Activated T-helper 2 cell treated with anti-CD3 and anti-CD28 coated beads, Interferon-gamma antibody, Interleukin-2, Interleukin-4, amounts not matched to agents 10 μg/mL and 5 μg/mL and 100 μg/mL, durations not matched to agents 14 hours and 24 hours and 36 hours (primary cell): Measurements from ENCODE around the gene ABHD2. TPM values are rescaled to one million over a fixed set of nuclear protein-coding genes. Genes with fewer than 3 reads are reported as not detected.

Source experiments
- DNase-seq: peaks from one replicate; pipeline ENCODE4 v3.0.0; 2021; ENCODE audit warnings: low spot score
- H3K27ac Mint-ChIP-seq: one replicate; pipeline ENCODE4 v1.8.0; 2021; ENCODE audit warnings: mixed read lengths
- H3K27me3 Mint-ChIP-seq: one replicate; pipeline ENCODE4 v1.8.0; 2021; ENCODE audit warnings: low read depth, mixed read lengths
- H3K36me3 Mint-ChIP-seq: one replicate; pipeline ENCODE4 v1.8.0; 2021; ENCODE audit warnings: low read depth, mixed read lengths
- H3K4me1 Mint-ChIP-seq: one replicate; pipeline ENCODE4 v1.8.0; 2021; ENCODE audit warnings: low read depth, mixed read lengths
- H3K4me3 Mint-ChIP-seq: one replicate; pipeline ENCODE4 v1.8.0; 2021; ENCODE audit warnings: low read depth, mild to moderate bottlenecking, moderate library complexity, mixed read lengths
- H3K9me3 Mint-ChIP-seq: one replicate; pipeline ENCODE4 v1.8.0; 2021; ENCODE audit warnings: mixed read lengths
- intact Hi-C: fragments of 100-400 bp; cut with micrococcal nuclease; formaldehyde crosslinking; loops from one replicate; pipeline ENCODE4 v1.15.1; 2023
- total RNA-seq: library from RNA; stranded (reverse); gene quantifications from 2 replicates; pipeline ENCODE4 v1.2.3, GENCODE V29; 2022

Gene ABHD2
- total RNA-seq, 1 donor from 2014 or later: 59.3 TPM

GRCh38 chr15:89141885-89142284, 53.6 kb downstream of the ABHD2 start:
- H3K4me1 Mint-ChIP-seq: peaks cover 33% of the 10 kb centered on the region
- no peak for DNase-seq
- H3K27me3 Mint-ChIP-seq: no peaks in the 10 kb centered on the region
- H3K4me3 Mint-ChIP-seq: no peak overlapping the region
- peaks cover 17% of the 10 kb centered on the region for H3K36me3 Mint-ChIP-seq
- H3K9me3 Mint-ChIP-seq: no peaks in the 10 kb centered on the region
- intact Hi-C loops: loop anchor here (5.0 kb wide), 1 partner anchor 40 kb away; no protein-coding TSS in a partner anchor
- H3K27ac Mint-ChIP-seq: no peak overlapping the region

- H3K4me3 Mint-ChIP-seq: no peak overlapping the region
- H3K27ac Mint-ChIP-seq: no peak overlapping the region
- H3K27me3 Mint-ChIP-seq: no peaks in the 10 kb centered on the region
- peaks cover 17% of the 10 kb centered on the region for H3K36me3 Mint-ChIP-seq
- H3K9me3 Mint-ChIP-seq: no peaks in the 10 kb centered on the region
- no peak for DNase-seq
- intact Hi-C loops: loop anchor here (5.0 kb wide), 1 partner anchor 40 kb away; no protein-coding TSS in a partner anchor
- peaks cover 29% of the 10 kb centered on the region for H3K4me1 Mint-ChIP-seq
These were observed 54.2 kb downstream of the ABHD2 start for GRCh38 chr15:89142423-89142822.

GRCh38 chr15:89143503-89144162, 55.4 kb downstream of the ABHD2 start:
- Mint-ChIP-seq H3K27me3 (no peaks in the 10 kb centered on the region), H3K4me3 (no peak overlapping the region), H3K9me3 (no peaks in the 10 kb centered on the region), H3K4me1 (peaks cover 29% of the 10 kb centered on the region), H3K27ac (no peak overlapping the region), H3K36me3 (peaks cover 17% of the 10 kb centered on the region)
- intact Hi-C loops: loop anchor here (1.0 to 5.0 kb wide), 3 partner anchors 24 to 61 kb away; no protein-coding TSS in a partner anchor
- no peak for DNase-seq

- peaks cover 17% of the 10 kb centered on the region for H3K36me3 Mint-ChIP-seq
- no peaks in the 10 kb centered on the region for H3K27me3 Mint-ChIP-seq
- H3K4me3 Mint-ChIP-seq: no peak overlapping the region
- intact Hi-C loops: loop anchor here (5.0 kb wide), 1 partner anchor 38 kb away; no protein-coding TSS in a partner anchor
- no peak for DNase-seq
- H3K9me3 Mint-ChIP-seq: no peaks in the 10 kb centered on the region
- no peak overlapping the region for H3K27ac Mint-ChIP-seq
- peaks cover 26% of the 10 kb centered on the region for H3K4me1 Mint-ChIP-seq
These were observed 56.2 kb downstream of the ABHD2 start for GRCh38 chr15:89144491-89144890.

GRCh38 chr15:89146366-89146765, 58.1 kb downstream of the ABHD2 start:
- Mint-ChIP-seq H3K27ac (no peak overlapping the region), H3K4me1 (peaks cover 27% of the 10 kb centered on the region), H3K27me3 (no peaks in the 10 kb centered on the region), H3K4me3 (no peak overlapping the region), H3K36me3 (peaks cover 14% of the 10 kb centered on the region), H3K9me3 (no peaks in the 10 kb centered on the region)
- DNase-seq: no peak
- intact Hi-C loops: no loop called here

GRCh38 chr15:89148126-89148525, 59.9 kb downstream of the ABHD2 start:
- Mint-ChIP-seq H3K36me3 (peaks cover 19% of the 10 kb centered on the region), H3K4me3 (no peak overlapping the region), H3K27me3 (no peaks in the 10 kb centered on the region), H3K9me3 (no peaks in the 10 kb centered on the region), H3K4me1 (peaks cover 19% of the 10 kb centered on the region), H3K27ac (no peak overlapping the region)
- intact Hi-C loops: no loop called here
- DNase-seq: no peak

- no peaks in the 10 kb centered on the region for H3K9me3 Mint-ChIP-seq
- no peak for DNase-seq
These were observed 61.3 kb downstream of the ABHD2 start for GRCh38 chr15:89149501-89150101.

GRCh38 chr15:89150287-89150686, 62.0 kb downstream of the ABHD2 start:
- intact Hi-C loops: no loop called here
- H3K36me3 Mint-ChIP-seq: peaks cover 25% of the 10 kb centered on the region
- H3K4me3 Mint-ChIP-seq: no peak overlapping the region
- DNase-seq: no peak
- no peak overlapping the region for H3K27ac Mint-ChIP-seq
- no peaks in the 10 kb centered on the region for H3K9me3 Mint-ChIP-seq
- no peaks in the 10 kb centered on the region for H3K27me3 Mint-ChIP-seq
- peaks cover 12% of the 10 kb centered on the region for H3K4me1 Mint-ChIP-seq

More at GRCh38 chr15:89149501-89150101, 61.3 kb downstream of the ABHD2 start:
- Mint-ChIP-seq H3K4me3 (no peak overlapping the region), H3K27me3 (no peaks in the 10 kb centered on the region), H3K27ac (no peak overlapping the region), H3K4me1 (peaks cover 12% of the 10 kb centered on the region), H3K36me3 (peaks cover 22% of the 10 kb centered on the region)
- intact Hi-C loops: no loop called here

GRCh38 chr15:89150762-89151664, 62.8 kb downstream of the ABHD2 start:
- intact Hi-C loops: no loop called here
- Mint-ChIP-seq H3K36me3 (peaks cover 25% of the 10 kb centered on the region), H3K27me3 (no peaks in the 10 kb centered on the region), H3K4me3 (no peak overlapping the region), H3K9me3 (no peaks in the 10 kb centered on the region), H3K4me1 (peaks cover 12% of the 10 kb centered on the region), H3K27ac (no peak overlapping the region)
- no peak for DNase-seq

GRCh38 chr15:89155122-89155521, 66.9 kb downstream of the ABHD2 start:
- no peak for DNase-seq
- H3K27ac Mint-ChIP-seq: no peak overlapping the region
- intact Hi-C loops: no loop called here

GRCh38 chr15:89155656-89156055, 67.4 kb downstream of the ABHD2 start:
- Mint-ChIP-seq H3K4me3 (no peak overlapping the region), H3K36me3 (peaks cover 41% of the 10 kb centered on the region), H3K27me3 (no peaks in the 10 kb centered on the region), H3K27ac (no peak overlapping the region), H3K4me1 (peaks cover 8% of the 10 kb centered on the region), H3K9me3 (no peaks in the 10 kb centered on the region)
- DNase-seq: no peak
- intact Hi-C loops: no loop called here

More at GRCh38 chr15:89155122-89155521, 66.9 kb downstream of the ABHD2 start:
- no peak overlapping the region for H3K4me3 Mint-ChIP-seq
- peaks cover 37% of the 10 kb centered on the region for H3K36me3 Mint-ChIP-seq
- H3K27me3 Mint-ChIP-seq: no peaks in the 10 kb centered on the region
- peaks cover 12% of the 10 kb centered on the region for H3K4me1 Mint-ChIP-seq
- no peaks in the 10 kb centered on the region for H3K9me3 Mint-ChIP-seq

- Mint-ChIP-seq H3K4me3 (no peak overlapping the region), H3K27ac (no peak overlapping the region), H3K9me3 (no peaks in the 10 kb centered on the region), H3K27me3 (no peaks in the 10 kb centered on the region), H3K36me3 (peaks cover 41% of the 10 kb centered on the region), H3K4me1 (peaks cover 5% of the 10 kb centered on the region)
- intact Hi-C loops: no loop called here
- DNase-seq: no peak
These were observed 68.8 kb downstream of the ABHD2 start for GRCh38 chr15:89157061-89157460.
